Astrocyte (in vitro differentiated cells and primary cell): ENCODE measurements around the gene ATP6V0E1.

Experiments used
- EZH2 ChIP-seq: IDR thresholded peaks from 2 replicates; pipeline ENCODE4 v1.6.1; 2012; ENCODE audit warnings: mild to moderate bottlenecking, low read length, inconsistent platforms; ENCODE audit not compliant: insufficient read depth
- TF ChIP-seq, protein P1 (sequence below): IDR thresholded peaks from 2 replicates; pipeline ENCODE4 v1.5.1; 2011; ENCODE audit warnings: low read depth, mild to moderate bottlenecking, inconsistent platforms, low read length, moderate library complexity; ENCODE audit not compliant: insufficient read depth

DNA sequence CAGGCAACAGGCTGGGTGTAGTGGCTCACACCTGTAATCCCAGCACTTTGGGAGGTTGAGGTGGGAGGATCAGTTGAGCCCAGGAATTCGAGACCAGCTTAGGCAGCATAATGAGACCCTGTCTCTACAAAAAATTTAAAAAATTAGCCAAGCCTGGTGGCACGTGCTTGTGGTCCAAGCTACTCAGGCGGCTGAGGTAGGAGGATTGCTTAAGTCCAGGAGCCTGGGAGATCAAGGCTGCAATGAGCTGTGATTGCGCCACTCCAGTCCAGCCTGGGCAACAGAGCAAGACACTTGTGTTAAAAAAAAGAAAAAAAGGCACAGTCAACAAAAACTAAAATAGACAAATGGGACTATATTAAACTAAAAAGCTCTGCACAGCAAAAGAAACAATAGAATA is 29.3 kb downstream of the ATP6V0E1 start:
- TF ChIP-seq, protein P1, sequence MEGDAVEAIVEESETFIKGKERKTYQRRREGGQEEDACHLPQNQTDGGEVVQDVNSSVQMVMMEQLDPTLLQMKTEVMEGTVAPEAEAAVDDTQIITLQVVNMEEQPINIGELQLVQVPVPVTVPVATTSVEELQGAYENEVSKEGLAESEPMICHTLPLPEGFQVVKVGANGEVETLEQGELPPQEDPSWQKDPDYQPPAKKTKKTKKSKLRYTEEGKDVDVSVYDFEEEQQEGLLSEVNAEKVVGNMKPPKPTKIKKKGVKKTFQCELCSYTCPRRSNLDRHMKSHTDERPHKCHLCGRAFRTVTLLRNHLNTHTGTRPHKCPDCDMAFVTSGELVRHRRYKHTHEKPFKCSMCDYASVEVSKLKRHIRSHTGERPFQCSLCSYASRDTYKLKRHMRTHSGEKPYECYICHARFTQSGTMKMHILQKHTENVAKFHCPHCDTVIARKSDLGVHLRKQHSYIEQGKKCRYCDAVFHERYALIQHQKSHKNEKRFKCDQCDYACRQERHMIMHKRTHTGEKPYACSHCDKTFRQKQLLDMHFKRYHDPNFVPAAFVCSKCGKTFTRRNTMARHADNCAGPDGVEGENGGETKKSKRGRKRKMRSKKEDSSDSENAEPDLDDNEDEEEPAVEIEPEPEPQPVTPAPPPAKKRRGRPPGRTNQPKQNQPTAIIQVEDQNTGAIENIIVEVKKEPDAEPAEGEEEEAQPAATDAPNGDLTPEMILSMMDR = no peak
- TF ChIP-seq EZH2 = no peak
